WTC11 (cell line): ENCODE results near the gene DDR2. TPM values are rescaled to one million over a fixed set of nuclear protein-coding genes. Genes with fewer than 3 reads are reported as not detected.

ENCODE experiments used
- ATAC-seq: fragments of 200-7000 bp; cut with Tn5 transposase; 2 replicates; pipeline ENCODE4 v1.10.0; 2021; ENCODE audit warnings: mild to moderate bottlenecking, moderate library complexity
- CTCF ChIA-PET: fragments of 300-600 bp; sonication (Branson Sonifier 250); formaldehyde crosslinking; loops from one replicate; lab custom pipeline; 2021; ENCODE audit warnings: antibody characterized with exemption; lab: Charles Lee
- POLR2A ChIA-PET: fragments of 350-600 bp; sonication (Branson Sonifier 250); formaldehyde crosslinking; loops from one replicate; lab custom pipeline; 2021; ENCODE audit warnings: antibody characterized with exemption; lab: Charles Lee
- DNase-seq: peaks from one replicate; pipeline ENCODE4 v3.0.0; 2021; ENCODE audit warnings: low spot score
- H3K27ac Mint-ChIP-seq: 2 replicates; pipeline ENCODE4 v1.8.0; 2021; ENCODE audit warnings: mixed read lengths
- H3K27me3 Mint-ChIP-seq: 2 replicates; pipeline ENCODE4 v1.8.0; 2021; ENCODE audit warnings: low read depth, mild to moderate bottlenecking, moderate library complexity, mixed read lengths
- H3K36me3 Mint-ChIP-seq: 2 replicates; pipeline ENCODE4 v1.8.0; 2021; ENCODE audit warnings: mixed read lengths
- H3K4me1 Mint-ChIP-seq: 2 replicates; pipeline ENCODE4 v1.8.0; 2022; ENCODE audit warnings: mixed read lengths
- H3K4me3 Mint-ChIP-seq: 2 replicates; pipeline ENCODE4 v1.8.0; 2021; ENCODE audit warnings: mild to moderate bottlenecking, moderate library complexity, mixed read lengths
- H3K9me3 Mint-ChIP-seq: 2 replicates; pipeline ENCODE4 v1.8.0; 2021; ENCODE audit warnings: mixed read lengths
- AR ChIP-seq: fragments of 250-450 bp; sonication (Bioruptor Pico); IDR thresholded peaks from 2 replicates; pipeline ENCODE4 v1.9.0; 2021; ENCODE audit warnings: mild to moderate bottlenecking
- E2F1 ChIP-seq: sonication (generic); formaldehyde crosslinking; IDR thresholded peaks from 2 replicates; pipeline ENCODE4 v1.8.0; 2022; ENCODE audit warnings: mild to moderate bottlenecking, missing genetic modification reagents
- ESRRA ChIP-seq: sonication (generic); formaldehyde crosslinking; IDR thresholded peaks from 2 replicates; pipeline ENCODE4 v1.8.1; 2022; ENCODE audit warnings: mild to moderate bottlenecking, missing genetic modification reagents, borderline replicate concordance
- FOXP1 ChIP-seq: sonication (generic); formaldehyde crosslinking; IDR thresholded peaks from 2 replicates; pipeline ENCODE4 v1.8.0; 2022; ENCODE audit warnings: missing genetic modification reagents, mild to moderate bottlenecking, moderate library complexity, borderline replicate concordance
- HMGXB4 ChIP-seq: sonication (generic); formaldehyde crosslinking; IDR thresholded peaks from 2 replicates; pipeline ENCODE4 v1.8.1; 2023; ENCODE audit warnings: mild to moderate bottlenecking, moderate library complexity, missing genetic modification reagents
- JAZF1 ChIP-seq: fragments of 250-450 bp; sonication (Bioruptor Pico); IDR thresholded peaks from 2 replicates; pipeline ENCODE4 v1.9.0; 2021; ENCODE audit warnings: moderate library complexity, mild to moderate bottlenecking, inconsistent platforms
- KAT7 ChIP-seq: sonication (generic); formaldehyde crosslinking; IDR thresholded peaks from 2 replicates; pipeline ENCODE4 v1.8.1; 2023; ENCODE audit warnings: missing genetic modification reagents, mild to moderate bottlenecking, borderline replicate concordance
- MAX ChIP-seq: sonication (generic); formaldehyde crosslinking; IDR thresholded peaks from 2 replicates; pipeline ENCODE4 v1.8.0; 2022; ENCODE audit warnings: mild to moderate bottlenecking, missing genetic modification reagents
- MYBL2 ChIP-seq: sonication (generic); formaldehyde crosslinking; IDR thresholded peaks from 2 replicates; pipeline ENCODE4 v1.8.1; 2023; ENCODE audit warnings: mild to moderate bottlenecking, moderate library complexity, missing genetic modification reagents
- TEAD1 ChIP-seq: sonication (generic); formaldehyde crosslinking; IDR thresholded peaks from 2 replicates; pipeline ENCODE4 v1.8.0; 2022; ENCODE audit warnings: mild to moderate bottlenecking, missing genetic modification reagents
- TP53 ChIP-seq: sonication (generic); formaldehyde crosslinking; IDR thresholded peaks from 2 replicates; pipeline ENCODE4 v1.8.1; 2023; ENCODE audit warnings: mild to moderate bottlenecking, missing genetic modification reagents
- USF1 ChIP-seq: sonication (generic); formaldehyde crosslinking; IDR thresholded peaks from 2 replicates; pipeline ENCODE4 v1.8.0; 2022; ENCODE audit warnings: mild to moderate bottlenecking, missing genetic modification reagents
- ZNF121 ChIP-seq: sonication (generic); formaldehyde crosslinking; IDR thresholded peaks from 2 replicates; pipeline ENCODE4 v1.8.0; 2023; ENCODE audit warnings: missing genetic modification reagents
- ZNF263 ChIP-seq: sonication (generic); formaldehyde crosslinking; IDR thresholded peaks from 2 replicates; pipeline ENCODE4 v1.8.1; 2022; ENCODE audit warnings: low read depth, mild to moderate bottlenecking, moderate library complexity, missing genetic modification reagents
- ZNF317 ChIP-seq: sonication (generic); formaldehyde crosslinking; IDR thresholded peaks from 2 replicates; pipeline ENCODE4 v1.8.1; 2023; ENCODE audit warnings: low read depth, mild to moderate bottlenecking, moderate library complexity, missing genetic modification reagents, borderline replicate concordance
- ZNF423 ChIP-seq: fragments of 250-450 bp; sonication (Bioruptor Pico); IDR thresholded peaks from 2 replicates; pipeline ENCODE4 v2.1.2; 2022; ENCODE audit warnings: mild to moderate bottlenecking, moderate library complexity
- total RNA-seq: library from RNA; stranded (reverse); gene quantifications from 3 replicates; pipeline ENCODE4 v1.2.3, GENCODE V29; 2021
- TF ChIP-seq, protein P1 (sequence below): sonication (generic); formaldehyde crosslinking; IDR thresholded peaks from 2 replicates; pipeline ENCODE4 v1.8.1; 2022; ENCODE audit warnings: low read depth, missing genetic modification reagents, borderline replicate concordance
- TF ChIP-seq, protein P2 (sequence below): sonication (generic); formaldehyde crosslinking; IDR thresholded peaks from 2 replicates; pipeline ENCODE4 v1.8.1; 2022; ENCODE audit warnings: mild to moderate bottlenecking, moderate library complexity, missing genetic modification reagents
- TF ChIP-seq, protein P3 (sequence below): sonication (generic); formaldehyde crosslinking; IDR thresholded peaks from 2 replicates; pipeline ENCODE4 v1.8.0; 2023; ENCODE audit warnings: missing genetic modification reagents, mild to moderate bottlenecking, borderline replicate concordance

DDR2 gene
- total RNA-seq, 1 experiment from 2014 or later, result 0.85 TPM

- peaks cover 10% of the 10 kb centered on the region for H3K27me3 Mint-ChIP-seq
- peak overlapping the region; percentile 92 for H3K4me3 Mint-ChIP-seq
- no peaks in the 10 kb centered on the region for H3K9me3 Mint-ChIP-seq
- no peaks in the 10 kb centered on the region for H3K36me3 Mint-ChIP-seq
- peak overlapping the region; percentile 85 for H3K27ac Mint-ChIP-seq
- peak; percentile 72 for DNase-seq
- POLR2A ChIA-PET, result interaction anchor here (0.7 to 1.0 kb wide), 2 partner anchors 127 to 261 kb away, joined by 3 read pairs; partner anchors contain the start of gene UAP1
- peaks cover 18% of the 10 kb centered on the region for H3K4me1 Mint-ChIP-seq
- CTCF ChIA-PET, result interaction anchor here (0.6 to 1.5 kb wide), 8 partner anchors 8 to 246 kb away, joined by 3 to 6 read pairs (median 5); partner anchors contain the start of gene RGS4
- peak; percentile 98 for ATAC-seq
- TF ChIP-seq TP53 (CRISPR knock-in tag) (0 out of 2 replicates have a peak, but pooled peaks have one; percentile 63), E2F1 (CRISPR knock-in tag) (no peak), USF1 (CRISPR knock-in tag) (peak; percentile 31; the same call in 1 of the 2 replicates), ZNF423 (CRISPR knock-in tag) (0 out of 2 replicates have a peak, but pooled peaks have one; percentile 28), ZNF317 (CRISPR knock-in tag) (peak; percentile 42; the same call in 1 of the 2 replicates), KAT7 (CRISPR knock-in tag) (no peak), ZNF263 (CRISPR knock-in tag) (0 out of 2 replicates have a peak, but pooled peaks have one; percentile 12), TEAD1 (CRISPR knock-in tag) (no peak; the same call in none of the 2 replicates), AR (no peak), ZNF121 (no peak), JAZF1 (CRISPR knock-in tag) (no peak), HMGXB4 (peak; percentile 75; the same call in 1 of the 2 replicates), MAX (CRISPR knock-in tag) (peak; percentile 70), ESRRA (CRISPR knock-in tag) (no peak), MYBL2 (CRISPR knock-in tag) (0 out of 2 replicates have a peak, but pooled peaks have one; percentile 35), FOXP1 (CRISPR knock-in tag) (peak; percentile 76; the same call in 1 of the 2 replicates)
- TF ChIP-seq, protein P1, sequence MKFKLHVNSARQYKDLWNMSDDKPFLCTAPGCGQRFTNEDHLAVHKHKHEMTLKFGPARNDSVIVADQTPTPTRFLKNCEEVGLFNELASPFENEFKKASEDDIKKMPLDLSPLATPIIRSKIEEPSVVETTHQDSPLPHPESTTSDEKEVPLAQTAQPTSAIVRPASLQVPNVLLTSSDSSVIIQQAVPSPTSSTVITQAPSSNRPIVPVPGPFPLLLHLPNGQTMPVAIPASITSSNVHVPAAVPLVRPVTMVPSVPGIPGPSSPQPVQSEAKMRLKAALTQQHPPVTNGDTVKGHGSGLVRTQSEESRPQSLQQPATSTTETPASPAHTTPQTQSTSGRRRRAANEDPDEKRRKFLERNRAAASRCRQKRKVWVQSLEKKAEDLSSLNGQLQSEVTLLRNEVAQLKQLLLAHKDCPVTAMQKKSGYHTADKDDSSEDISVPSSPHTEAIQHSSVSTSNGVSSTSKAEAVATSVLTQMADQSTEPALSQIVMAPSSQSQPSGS (CRISPR knock-in tag), result no peak
- TF ChIP-seq, protein P2, sequence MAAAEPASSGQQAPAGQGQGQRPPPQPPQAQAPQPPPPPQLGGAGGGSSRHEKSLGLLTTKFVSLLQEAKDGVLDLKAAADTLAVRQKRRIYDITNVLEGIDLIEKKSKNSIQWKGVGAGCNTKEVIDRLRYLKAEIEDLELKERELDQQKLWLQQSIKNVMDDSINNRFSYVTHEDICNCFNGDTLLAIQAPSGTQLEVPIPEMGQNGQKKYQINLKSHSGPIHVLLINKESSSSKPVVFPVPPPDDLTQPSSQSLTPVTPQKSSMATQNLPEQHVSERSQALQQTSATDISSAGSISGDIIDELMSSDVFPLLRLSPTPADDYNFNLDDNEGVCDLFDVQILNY (CRISPR knock-in tag), result no peak
- TF ChIP-seq, protein P3, sequence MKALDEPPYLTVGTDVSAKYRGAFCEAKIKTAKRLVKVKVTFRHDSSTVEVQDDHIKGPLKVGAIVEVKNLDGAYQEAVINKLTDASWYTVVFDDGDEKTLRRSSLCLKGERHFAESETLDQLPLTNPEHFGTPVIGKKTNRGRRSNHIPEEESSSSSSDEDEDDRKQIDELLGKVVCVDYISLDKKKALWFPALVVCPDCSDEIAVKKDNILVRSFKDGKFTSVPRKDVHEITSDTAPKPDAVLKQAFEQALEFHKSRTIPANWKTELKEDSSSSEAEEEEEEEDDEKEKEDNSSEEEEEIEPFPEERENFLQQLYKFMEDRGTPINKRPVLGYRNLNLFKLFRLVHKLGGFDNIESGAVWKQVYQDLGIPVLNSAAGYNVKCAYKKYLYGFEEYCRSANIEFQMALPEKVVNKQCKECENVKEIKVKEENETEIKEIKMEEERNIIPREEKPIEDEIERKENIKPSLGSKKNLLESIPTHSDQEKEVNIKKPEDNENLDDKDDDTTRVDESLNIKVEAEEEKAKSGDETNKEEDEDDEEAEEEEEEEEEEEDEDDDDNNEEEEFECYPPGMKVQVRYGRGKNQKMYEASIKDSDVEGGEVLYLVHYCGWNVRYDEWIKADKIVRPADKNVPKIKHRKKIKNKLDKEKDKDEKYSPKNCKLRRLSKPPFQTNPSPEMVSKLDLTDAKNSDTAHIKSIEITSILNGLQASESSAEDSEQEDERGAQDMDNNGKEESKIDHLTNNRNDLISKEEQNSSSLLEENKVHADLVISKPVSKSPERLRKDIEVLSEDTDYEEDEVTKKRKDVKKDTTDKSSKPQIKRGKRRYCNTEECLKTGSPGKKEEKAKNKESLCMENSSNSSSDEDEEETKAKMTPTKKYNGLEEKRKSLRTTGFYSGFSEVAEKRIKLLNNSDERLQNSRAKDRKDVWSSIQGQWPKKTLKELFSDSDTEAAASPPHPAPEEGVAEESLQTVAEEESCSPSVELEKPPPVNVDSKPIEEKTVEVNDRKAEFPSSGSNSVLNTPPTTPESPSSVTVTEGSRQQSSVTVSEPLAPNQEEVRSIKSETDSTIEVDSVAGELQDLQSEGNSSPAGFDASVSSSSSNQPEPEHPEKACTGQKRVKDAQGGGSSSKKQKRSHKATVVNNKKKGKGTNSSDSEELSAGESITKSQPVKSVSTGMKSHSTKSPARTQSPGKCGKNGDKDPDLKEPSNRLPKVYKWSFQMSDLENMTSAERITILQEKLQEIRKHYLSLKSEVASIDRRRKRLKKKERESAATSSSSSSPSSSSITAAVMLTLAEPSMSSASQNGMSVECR, result no peak
Observed at GRCh38 chr1:162822391-162823200, 190.3 kb downstream of the DDR2 start.
